ENCODE data around the gene CPNE1. TPM values are rescaled to one million over a fixed set of nuclear protein-coding genes. Genes with fewer than 3 reads are reported as not detected.
A peak's percentile ranks its signal among the peaks of the same experiment; 100 is the strongest.

Gene CPNE1
- total RNA-seq, 1 donor from 2014 or later, result 164 TPM

DNA sequence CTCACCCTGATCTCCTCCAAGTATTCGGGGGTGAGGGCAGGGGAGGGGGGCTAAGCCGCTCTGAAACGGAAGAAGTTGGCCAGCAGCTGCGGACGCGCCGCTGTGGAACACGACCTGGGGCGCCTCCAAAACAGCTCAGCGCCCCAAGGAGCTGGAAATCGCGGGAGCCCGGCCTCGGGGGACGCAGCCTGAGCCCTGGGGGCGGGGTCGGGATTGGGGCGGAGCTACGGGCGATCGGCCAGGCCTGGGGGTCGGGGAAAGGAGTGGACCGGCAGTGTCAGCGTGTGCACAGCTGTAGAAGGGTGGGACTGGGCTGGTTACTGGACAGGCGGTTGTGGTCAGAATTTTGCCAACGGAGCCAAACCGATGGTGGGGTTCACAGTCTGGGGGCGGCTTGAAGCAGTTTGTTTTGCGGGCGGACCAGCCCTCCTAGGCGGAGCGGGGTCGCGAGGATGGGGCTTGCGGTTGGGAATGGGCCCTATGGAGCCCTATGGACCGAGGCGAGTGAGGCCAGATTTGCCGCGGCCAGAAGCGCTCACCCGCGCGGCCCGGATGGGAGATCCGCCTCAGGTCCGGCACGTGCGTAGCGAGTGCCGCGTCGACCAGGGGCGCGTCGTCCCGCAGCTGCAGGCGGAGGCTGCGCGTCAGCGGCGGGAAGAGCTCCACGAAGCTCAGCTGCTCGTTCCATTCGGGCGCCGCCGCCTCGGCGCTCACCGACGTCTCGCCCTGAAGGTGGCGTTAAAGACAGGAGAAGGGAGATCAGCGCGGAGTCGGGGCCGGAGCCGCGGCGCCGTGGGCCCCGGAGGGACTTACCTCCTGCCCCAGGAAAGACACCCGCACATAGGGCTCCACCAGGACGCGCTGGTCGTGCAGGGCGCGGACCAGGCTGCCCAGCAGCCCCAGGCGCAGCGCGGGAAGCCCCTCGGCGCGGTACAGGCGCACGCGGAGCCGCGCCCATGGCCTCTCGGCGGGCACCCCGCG is 63.4 kb downstream of the CPNE1 start:
- Mint-ChIP-seq H3K9me3 (ENCODE audit: unreplicated experiment) (no peaks in the 10 kb centered on the region), H3K27ac (ENCODE audit: unreplicated experiment) (no peak overlapping the region), H3K36me3 (ENCODE audit: unreplicated experiment) (no peaks in the 10 kb centered on the region), H3K4me1 (ENCODE audit: unreplicated experiment) (peaks cover 10% of the 10 kb centered on the region), H3K27me3 (ENCODE audit: unreplicated experiment) (peaks cover 22% of the 10 kb centered on the region), H3K4me3 (ENCODE audit: unreplicated experiment) (peak overlapping the region; percentile 72)
- no peak for DNase-seq (ENCODE audit: extremely low spot score, unreplicated experiment)
- TF ChIP-seq, protein P1, sequence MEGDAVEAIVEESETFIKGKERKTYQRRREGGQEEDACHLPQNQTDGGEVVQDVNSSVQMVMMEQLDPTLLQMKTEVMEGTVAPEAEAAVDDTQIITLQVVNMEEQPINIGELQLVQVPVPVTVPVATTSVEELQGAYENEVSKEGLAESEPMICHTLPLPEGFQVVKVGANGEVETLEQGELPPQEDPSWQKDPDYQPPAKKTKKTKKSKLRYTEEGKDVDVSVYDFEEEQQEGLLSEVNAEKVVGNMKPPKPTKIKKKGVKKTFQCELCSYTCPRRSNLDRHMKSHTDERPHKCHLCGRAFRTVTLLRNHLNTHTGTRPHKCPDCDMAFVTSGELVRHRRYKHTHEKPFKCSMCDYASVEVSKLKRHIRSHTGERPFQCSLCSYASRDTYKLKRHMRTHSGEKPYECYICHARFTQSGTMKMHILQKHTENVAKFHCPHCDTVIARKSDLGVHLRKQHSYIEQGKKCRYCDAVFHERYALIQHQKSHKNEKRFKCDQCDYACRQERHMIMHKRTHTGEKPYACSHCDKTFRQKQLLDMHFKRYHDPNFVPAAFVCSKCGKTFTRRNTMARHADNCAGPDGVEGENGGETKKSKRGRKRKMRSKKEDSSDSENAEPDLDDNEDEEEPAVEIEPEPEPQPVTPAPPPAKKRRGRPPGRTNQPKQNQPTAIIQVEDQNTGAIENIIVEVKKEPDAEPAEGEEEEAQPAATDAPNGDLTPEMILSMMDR (IDR thresholded peaks at IDR 0.05), result peak; percentile 57

DNA sequence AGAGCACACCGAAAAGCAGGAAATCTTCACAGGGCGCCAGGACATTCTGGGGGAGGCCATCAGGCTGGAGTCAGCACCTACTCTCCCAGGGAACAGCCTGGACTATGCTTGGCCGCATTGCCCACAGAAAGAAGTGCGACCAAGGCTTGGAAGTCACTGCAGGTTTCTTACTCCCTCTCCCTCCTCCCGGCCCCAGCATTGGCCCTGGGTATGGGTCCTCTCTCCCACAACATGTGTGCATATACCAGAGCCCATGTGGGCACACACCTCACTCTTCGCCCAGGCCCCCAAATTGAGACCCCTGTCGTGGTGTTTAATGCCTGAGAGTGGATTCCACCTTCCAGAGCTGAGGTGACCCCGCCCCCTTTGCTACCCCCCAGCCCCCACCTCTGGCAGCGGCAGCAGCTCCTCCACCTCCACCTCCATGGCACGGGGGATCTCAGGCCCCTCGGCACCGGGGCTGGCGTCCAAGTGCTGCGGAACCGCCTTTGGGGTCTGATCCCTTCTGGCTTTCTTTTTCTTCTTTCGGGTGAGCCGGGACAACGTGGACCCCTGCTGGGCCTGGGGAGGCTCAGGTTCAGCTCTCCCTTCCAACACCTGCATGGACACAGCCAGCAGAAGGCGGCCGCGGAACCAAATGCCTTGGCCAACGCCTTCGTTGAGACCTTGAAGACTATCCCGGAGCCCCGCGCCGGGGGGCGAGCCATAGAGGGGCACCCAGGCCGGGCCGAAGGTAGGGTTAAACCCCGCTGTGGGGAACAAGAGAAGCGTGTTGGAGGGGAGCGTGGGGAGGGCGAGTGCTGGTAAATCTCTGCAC is 64.3 kb downstream of the CPNE1 start:
- H3K9me3 Mint-ChIP-seq (ENCODE audit: unreplicated experiment), result no peaks in the 10 kb centered on the region
- peak overlapping the region; percentile 72 for H3K4me3 Mint-ChIP-seq (ENCODE audit: unreplicated experiment)
- no peak for DNase-seq (ENCODE audit: extremely low spot score, unreplicated experiment)
- peaks cover 10% of the 10 kb centered on the region for H3K4me1 Mint-ChIP-seq (ENCODE audit: unreplicated experiment)
- peaks cover 22% of the 10 kb centered on the region for H3K27me3 Mint-ChIP-seq (ENCODE audit: unreplicated experiment)
- TF ChIP-seq, protein P1 (IDR thresholded peaks at IDR 0.05), result no peak
- no peaks in the 10 kb centered on the region for H3K36me3 Mint-ChIP-seq (ENCODE audit: unreplicated experiment)
- no peak overlapping the region for H3K27ac Mint-ChIP-seq (ENCODE audit: unreplicated experiment)

DNA sequence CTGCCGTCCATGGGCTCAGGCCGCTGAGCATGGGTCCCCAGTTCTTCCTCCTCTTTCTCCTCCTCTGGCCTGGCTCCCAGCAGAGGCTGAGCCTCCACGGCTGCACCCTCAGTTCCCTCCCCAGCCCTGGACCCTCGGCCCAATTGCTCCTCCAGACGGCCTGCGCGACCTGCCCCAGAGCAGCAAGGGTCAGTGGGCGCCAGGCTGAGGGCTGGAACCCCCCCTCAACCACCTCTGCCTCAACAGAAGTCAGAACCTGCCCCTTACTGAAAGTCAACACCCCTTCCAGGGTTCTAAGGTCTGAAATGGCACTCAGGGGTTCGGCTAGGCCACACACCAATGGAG is 65.0 kb downstream of the CPNE1 start:
- DNase-seq (ENCODE audit: extremely low spot score, unreplicated experiment), result no peak
- H3K9me3 Mint-ChIP-seq (ENCODE audit: unreplicated experiment), result no peaks in the 10 kb centered on the region
- H3K27me3 Mint-ChIP-seq (ENCODE audit: unreplicated experiment), result peaks cover 22% of the 10 kb centered on the region

DNA sequence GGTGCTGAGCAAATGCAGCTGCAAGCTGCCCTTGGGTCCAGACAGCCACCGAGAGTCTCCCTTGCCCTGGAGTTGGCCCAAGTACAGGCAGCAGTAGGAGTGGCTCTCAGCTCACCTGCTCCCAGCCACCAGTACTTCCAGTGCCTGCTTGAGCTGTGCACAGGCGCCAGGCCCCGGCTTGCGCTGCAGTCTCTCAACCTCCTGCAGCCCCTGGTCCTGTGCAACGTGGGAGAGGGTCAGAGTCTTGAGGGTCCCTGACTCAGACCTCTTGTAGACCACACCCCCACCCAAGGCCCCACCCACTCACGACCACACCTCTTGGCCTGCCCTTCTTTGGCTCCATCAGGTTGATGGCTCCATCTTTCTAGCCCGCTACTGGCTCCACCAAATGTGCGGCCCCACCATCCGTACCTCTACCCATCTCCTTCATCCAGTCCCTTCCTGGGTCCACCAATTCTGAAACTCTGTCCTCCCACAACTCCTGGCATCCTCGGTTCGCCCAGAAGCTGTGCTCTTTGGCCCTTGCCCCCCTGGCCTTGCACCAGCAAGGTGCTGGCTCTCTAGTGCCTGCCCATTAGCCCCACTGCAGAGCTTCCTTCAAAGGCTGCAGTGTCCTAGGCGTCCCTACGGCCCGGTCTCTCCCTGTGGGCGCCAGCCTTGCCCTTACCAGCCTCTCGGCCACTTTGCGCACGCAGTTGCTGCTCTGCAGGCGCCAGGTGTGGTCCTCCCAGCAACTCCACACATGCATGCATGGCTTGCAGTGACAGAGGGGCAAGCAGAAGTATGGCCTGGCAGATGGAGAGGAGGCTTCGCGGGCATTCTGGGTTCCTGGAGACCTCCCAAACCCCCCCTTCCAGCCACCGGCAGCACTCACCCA is 65.6 kb downstream of the CPNE1 start:
- Mint-ChIP-seq H3K27ac (ENCODE audit: unreplicated experiment) (no peak overlapping the region), H3K9me3 (ENCODE audit: unreplicated experiment) (no peaks in the 10 kb centered on the region), H3K4me3 (ENCODE audit: unreplicated experiment) (no peak overlapping the region), H3K4me1 (ENCODE audit: unreplicated experiment) (peaks cover 10% of the 10 kb centered on the region), H3K27me3 (ENCODE audit: unreplicated experiment) (peaks cover 22% of the 10 kb centered on the region), H3K36me3 (ENCODE audit: unreplicated experiment) (no peaks in the 10 kb centered on the region)
- TF ChIP-seq, protein P1 (IDR thresholded peaks at IDR 0.05), result no peak
- no peak for DNase-seq (ENCODE audit: extremely low spot score, unreplicated experiment)

More for the DNA sequence above, 65.0 kb downstream of the CPNE1 start:
- Mint-ChIP-seq H3K4me1 (ENCODE audit: unreplicated experiment) (peaks cover 10% of the 10 kb centered on the region), H3K27ac (ENCODE audit: unreplicated experiment) (no peak overlapping the region), H3K36me3 (ENCODE audit: unreplicated experiment) (no peaks in the 10 kb centered on the region), H3K4me3 (ENCODE audit: unreplicated experiment) (no peak overlapping the region)
- TF ChIP-seq, protein P1 (IDR thresholded peaks at IDR 0.05), result no peak
